Activated naive CD8-positive, alpha-beta T cell treated with anti-CD3 and anti-CD28 coated beads for 36 hours (primary cell): Measurements from ENCODE around the gene HDLBP. TPM values are rescaled to one million over a fixed set of nuclear protein-coding genes. Genes with fewer than 3 reads are reported as not detected.

Experiments
- DNase-seq: peaks from one replicate; pipeline ENCODE4 v3.0.0; 2021
- H3K27ac Mint-ChIP-seq: one replicate; pipeline ENCODE4 v1.8.0; 2022; ENCODE audit warnings: mild to moderate bottlenecking, moderate library complexity, mixed read lengths
- H3K27me3 Mint-ChIP-seq: one replicate; pipeline ENCODE4 v1.8.0; 2022; ENCODE audit warnings: mild to moderate bottlenecking, mixed read lengths
- H3K36me3 Mint-ChIP-seq: one replicate; pipeline ENCODE4 v1.8.0; 2021; ENCODE audit warnings: mild to moderate bottlenecking, mixed read lengths
- H3K4me1 Mint-ChIP-seq: one replicate; pipeline ENCODE4 v1.8.0; 2021; ENCODE audit warnings: mixed read lengths
- H3K4me3 Mint-ChIP-seq: one replicate; pipeline ENCODE4 v1.8.0; 2022; ENCODE audit warnings: mild to moderate bottlenecking, moderate library complexity, mixed read lengths
- H3K9me3 Mint-ChIP-seq: one replicate; pipeline ENCODE4 v1.8.0; 2022; ENCODE audit warnings: mixed read lengths
- total RNA-seq, 2 experiments: library from RNA; stranded (reverse); gene quantifications; one replicate each; pipeline ENCODE4 v1.2.3, GENCODE V29; 2021

Gene HDLBP, protein sequence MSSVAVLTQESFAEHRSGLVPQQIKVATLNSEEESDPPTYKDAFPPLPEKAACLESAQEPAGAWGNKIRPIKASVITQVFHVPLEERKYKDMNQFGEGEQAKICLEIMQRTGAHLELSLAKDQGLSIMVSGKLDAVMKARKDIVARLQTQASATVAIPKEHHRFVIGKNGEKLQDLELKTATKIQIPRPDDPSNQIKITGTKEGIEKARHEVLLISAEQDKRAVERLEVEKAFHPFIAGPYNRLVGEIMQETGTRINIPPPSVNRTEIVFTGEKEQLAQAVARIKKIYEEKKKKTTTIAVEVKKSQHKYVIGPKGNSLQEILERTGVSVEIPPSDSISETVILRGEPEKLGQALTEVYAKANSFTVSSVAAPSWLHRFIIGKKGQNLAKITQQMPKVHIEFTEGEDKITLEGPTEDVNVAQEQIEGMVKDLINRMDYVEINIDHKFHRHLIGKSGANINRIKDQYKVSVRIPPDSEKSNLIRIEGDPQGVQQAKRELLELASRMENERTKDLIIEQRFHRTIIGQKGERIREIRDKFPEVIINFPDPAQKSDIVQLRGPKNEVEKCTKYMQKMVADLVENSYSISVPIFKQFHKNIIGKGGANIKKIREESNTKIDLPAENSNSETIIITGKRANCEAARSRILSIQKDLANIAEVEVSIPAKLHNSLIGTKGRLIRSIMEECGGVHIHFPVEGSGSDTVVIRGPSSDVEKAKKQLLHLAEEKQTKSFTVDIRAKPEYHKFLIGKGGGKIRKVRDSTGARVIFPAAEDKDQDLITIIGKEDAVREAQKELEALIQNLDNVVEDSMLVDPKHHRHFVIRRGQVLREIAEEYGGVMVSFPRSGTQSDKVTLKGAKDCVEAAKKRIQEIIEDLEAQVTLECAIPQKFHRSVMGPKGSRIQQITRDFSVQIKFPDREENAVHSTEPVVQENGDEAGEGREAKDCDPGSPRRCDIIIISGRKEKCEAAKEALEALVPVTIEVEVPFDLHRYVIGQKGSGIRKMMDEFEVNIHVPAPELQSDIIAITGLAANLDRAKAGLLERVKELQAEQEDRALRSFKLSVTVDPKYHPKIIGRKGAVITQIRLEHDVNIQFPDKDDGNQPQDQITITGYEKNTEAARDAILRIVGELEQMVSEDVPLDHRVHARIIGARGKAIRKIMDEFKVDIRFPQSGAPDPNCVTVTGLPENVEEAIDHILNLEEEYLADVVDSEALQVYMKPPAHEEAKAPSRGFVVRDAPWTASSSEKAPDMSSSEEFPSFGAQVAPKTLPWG (N-terminal part only)
- 100 to 1,000 TPM; 272 to 286 TPM for total RNA-seq

DNA sequence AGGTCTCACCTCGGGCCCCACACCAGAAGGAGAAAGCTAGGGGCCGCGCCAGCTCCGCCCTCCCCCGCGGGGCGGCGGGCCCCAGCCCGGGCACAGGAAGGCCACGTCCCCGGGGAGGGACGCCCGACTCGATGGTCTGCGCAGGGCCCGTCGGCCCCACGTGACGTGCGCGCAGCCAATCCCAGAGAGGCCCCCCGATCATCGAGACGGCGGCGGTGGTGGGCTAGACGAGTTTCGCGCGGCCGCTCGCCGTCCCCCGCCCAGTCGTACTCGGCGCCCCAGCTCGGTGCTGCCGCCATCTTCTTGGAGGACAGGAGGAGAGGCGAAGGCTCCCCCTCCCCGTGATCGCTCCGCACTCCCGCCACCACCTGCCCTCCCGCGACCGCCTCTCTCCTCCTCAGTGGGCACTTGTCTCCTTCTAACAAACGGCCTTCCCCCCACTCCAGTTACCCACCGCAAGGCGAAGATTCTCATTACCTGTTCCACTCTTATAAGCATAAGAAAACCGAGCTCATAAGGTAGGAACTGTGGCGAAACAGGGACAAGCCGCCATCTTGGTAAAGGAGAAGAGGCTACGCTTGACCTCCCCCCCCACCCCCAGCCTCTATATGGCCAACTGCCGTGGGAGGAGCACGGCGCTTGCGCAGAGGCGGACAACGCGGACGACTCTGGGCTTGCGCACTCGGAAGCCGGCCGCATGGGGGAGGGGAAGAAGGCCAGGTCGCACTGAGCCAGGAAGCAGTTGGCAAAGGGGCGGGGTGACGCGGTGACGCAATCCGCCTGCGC lies at the start of gene HDLBP:
Gene HDLBP (minus strand): TSS at position 580 of the 786 bp plus-strand sequence. CDS start 48,803 bp downstream, outside the sequence.
- Mint-ChIP-seq H3K36me3 (peaks cover 50% of the 10 kb centered on the region), H3K4me3 (peak within 1 kb of the TSS; percentile 95), H3K27ac (peak within 1 kb of the TSS; percentile 99), H3K27me3 (no peaks in the 10 kb centered on the region), H3K4me1 (peaks cover 65% of the 10 kb centered on the region), H3K9me3 (no peaks in the 10 kb centered on the region)
- peak; percentile 100 for DNase-seq

- H3K4me3 Mint-ChIP-seq = no peak overlapping the region
- no peak for DNase-seq
- H3K9me3 Mint-ChIP-seq = no peaks in the 10 kb centered on the region
- H3K27me3 Mint-ChIP-seq = no peaks in the 10 kb centered on the region
- H3K27ac Mint-ChIP-seq = no peak overlapping the region
- H3K36me3 Mint-ChIP-seq = peaks cover 3% of the 10 kb centered on the region
- H3K4me1 Mint-ChIP-seq = peaks cover 17% of the 10 kb centered on the region
These were observed 49.3 kb upstream of the HDLBP start for GRCh38 chr2:241364781-241365180.

DNA sequence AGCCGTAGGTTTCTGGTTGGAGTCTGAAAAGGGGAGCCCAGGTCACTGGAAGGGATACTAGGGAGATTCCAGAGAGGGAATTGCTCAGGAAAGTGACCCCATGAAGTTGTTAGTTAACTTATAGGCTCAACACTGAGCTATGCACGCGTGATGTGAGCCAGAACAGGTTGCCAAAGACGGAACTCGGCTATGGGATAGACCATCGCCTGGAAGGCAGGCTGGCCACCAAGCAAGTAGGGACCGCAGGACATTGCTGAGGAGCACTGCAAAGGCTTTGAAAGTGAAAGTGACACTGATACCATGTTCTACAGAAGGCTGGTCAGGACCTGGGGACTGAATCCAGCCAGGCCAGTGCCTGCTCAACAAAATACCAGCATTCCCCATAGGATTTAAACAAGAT lies 48.0 kb upstream of the HDLBP start:
- Mint-ChIP-seq H3K4me3 (no peak overlapping the region), H3K27me3 (no peaks in the 10 kb centered on the region), H3K9me3 (no peaks in the 10 kb centered on the region), H3K4me1 (peaks cover 24% of the 10 kb centered on the region), H3K27ac (no peak overlapping the region), H3K36me3 (peaks cover 3% of the 10 kb centered on the region)
- no peak for DNase-seq

DNA sequence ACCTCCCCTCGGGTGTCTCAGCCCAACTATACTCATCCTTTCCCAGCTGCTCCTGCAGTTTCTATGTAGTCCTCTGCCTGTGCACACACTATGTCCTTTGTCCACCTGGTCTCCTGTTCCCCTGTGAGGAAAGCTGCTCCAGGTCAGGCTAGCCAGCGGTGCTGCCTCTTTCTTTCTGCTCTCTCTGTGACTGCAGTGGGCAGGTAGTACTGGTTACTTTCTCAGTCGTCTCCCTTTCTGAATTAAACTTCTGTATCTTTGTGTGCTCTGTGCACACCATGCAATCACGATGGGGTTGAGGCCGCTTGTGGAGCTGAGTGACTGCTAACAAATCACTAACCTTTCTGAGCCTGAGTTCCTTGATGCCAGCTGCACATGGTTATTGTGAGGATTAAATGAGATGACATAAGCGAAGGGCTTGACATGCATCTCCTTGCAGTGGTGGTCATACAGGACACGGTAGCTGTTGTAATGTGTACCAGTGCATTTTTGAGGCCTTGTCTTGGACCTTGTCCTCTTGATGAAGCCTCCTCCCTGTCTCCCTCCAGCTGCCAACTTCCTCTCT lies 44.1 kb upstream of the HDLBP start:
- Mint-ChIP-seq H3K4me1 (peaks cover 31% of the 10 kb centered on the region), H3K27me3 (no peaks in the 10 kb centered on the region), H3K4me3 (no peak overlapping the region), H3K9me3 (no peaks in the 10 kb centered on the region), H3K27ac (no peak overlapping the region), H3K36me3 (peaks cover 4% of the 10 kb centered on the region)
- no peak for DNase-seq

DNA sequence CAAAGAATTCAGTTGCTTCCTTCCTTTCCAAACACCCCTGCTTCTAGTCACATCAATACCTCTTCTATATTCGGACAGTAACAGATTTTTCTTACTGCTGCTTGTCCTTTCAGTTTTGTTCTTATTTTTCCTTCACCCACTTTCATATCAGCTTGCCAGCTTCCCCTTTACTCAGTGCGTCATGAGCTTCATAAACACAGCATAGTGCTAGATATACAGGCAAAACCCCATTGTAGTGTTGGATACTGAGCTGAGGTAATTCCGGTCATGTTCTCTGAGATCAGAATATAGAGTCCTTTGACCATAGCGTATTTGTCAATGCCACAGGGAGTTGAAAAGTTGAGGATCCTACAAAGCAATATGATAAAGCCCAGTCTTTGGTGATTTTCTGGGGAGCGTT lies 43.0 kb upstream of the HDLBP start:
- Mint-ChIP-seq H3K27ac (no peak overlapping the region), H3K9me3 (no peaks in the 10 kb centered on the region), H3K36me3 (peaks cover 6% of the 10 kb centered on the region), H3K4me3 (no peak overlapping the region), H3K27me3 (no peaks in the 10 kb centered on the region), H3K4me1 (peaks cover 31% of the 10 kb centered on the region)
- DNase-seq = no peak

- peaks cover 30% of the 10 kb centered on the region for H3K4me1 Mint-ChIP-seq
- DNase-seq = no peak
- H3K27ac Mint-ChIP-seq = no peak overlapping the region
- peak overlapping the region; percentile 79 for H3K4me3 Mint-ChIP-seq
- no peaks in the 10 kb centered on the region for H3K9me3 Mint-ChIP-seq
- no peaks in the 10 kb centered on the region for H3K27me3 Mint-ChIP-seq
- H3K36me3 Mint-ChIP-seq = peaks cover 8% of the 10 kb centered on the region
These were observed 42.1 kb upstream of the HDLBP start for GRCh38 chr2:241357531-241357930.

GRCh38 chr2:241356871-241357260 lies 41.4 kb upstream of the HDLBP start:
- DNase-seq = no peak
- Mint-ChIP-seq H3K9me3 (no peaks in the 10 kb centered on the region), H3K4me3 (peak overlapping the region; percentile 79), H3K4me1 (peaks cover 30% of the 10 kb centered on the region), H3K27ac (peak overlapping the region; percentile 58), H3K36me3 (peaks cover 12% of the 10 kb centered on the region), H3K27me3 (no peaks in the 10 kb centered on the region)

GRCh38 chr2:241355983-241356870 lies 40.8 kb upstream of the HDLBP start, which contains the start of gene FARP2:
FARP2 (plus strand) TSS chr2:241356285; CDS start chr2:241373108, 16,823 bp downstream.
- H3K4me1 Mint-ChIP-seq = peaks cover 30% of the 10 kb centered on the region
- peaks cover 12% of the 10 kb centered on the region for H3K36me3 Mint-ChIP-seq
- H3K4me3 Mint-ChIP-seq = peak within 1 kb of the TSS; percentile 79
- no peaks in the 10 kb centered on the region for H3K9me3 Mint-ChIP-seq
- H3K27ac Mint-ChIP-seq = peak within 1 kb of the TSS; percentile 70
- peak; percentile 97 for DNase-seq
- H3K27me3 Mint-ChIP-seq = no peaks in the 10 kb centered on the region

DNA sequence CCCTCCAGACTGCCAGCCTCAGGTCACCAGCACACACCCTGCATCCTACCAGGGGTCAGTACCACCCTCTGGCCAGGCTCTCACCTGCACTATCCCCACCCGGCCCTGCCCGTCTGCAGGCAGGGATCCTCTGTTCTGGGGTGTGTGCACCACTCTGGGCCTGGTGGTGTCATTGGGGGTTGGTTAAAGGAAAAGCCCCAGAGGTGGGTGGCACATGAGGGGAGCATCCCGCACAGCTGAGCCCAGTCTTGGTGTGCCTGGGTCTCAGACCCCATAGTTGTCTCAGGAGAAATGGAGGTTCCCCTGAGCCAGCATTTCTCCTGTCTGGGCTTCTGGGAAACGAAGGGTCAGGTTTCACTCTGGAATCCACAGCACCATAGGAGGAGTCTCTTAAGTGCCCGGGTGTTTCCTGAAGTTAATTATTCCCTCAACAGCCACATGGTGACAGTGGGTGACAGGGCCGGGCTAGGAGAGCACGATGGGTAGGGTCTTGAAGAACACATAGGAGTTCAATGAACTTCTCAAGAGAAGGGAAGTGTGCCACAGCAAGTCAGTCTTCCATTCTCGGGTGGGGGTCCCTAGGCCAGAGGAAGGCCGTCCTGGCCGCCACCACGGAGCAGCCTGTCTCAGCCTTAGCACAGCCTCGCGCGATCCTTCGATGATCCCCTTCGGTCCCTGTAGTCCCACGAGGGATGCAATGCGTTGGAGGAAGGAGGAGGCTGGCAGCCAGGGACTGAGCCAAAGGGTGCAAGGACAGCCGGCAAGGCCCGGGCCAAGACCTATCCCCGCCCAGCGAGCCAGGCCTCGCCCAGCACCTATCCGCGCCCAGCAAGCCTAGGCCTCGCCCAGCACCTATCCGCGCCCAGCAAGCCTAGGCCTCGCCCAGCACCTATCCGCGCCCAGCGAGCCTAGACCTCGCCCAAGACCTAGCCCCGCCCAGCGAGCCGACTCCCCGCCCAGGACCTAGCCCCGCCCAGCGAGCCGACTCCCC lies 39.5 kb upstream of the HDLBP start:
- Mint-ChIP-seq H3K4me1 (peaks cover 22% of the 10 kb centered on the region), H3K27ac (no peak overlapping the region), H3K4me3 (no peak overlapping the region), H3K36me3 (peaks cover 19% of the 10 kb centered on the region), H3K9me3 (no peaks in the 10 kb centered on the region), H3K27me3 (no peaks in the 10 kb centered on the region)
- DNase-seq = peak; percentile 62

GRCh38 chr2:241352227-241352626 lies 36.8 kb upstream of the HDLBP start:
- Mint-ChIP-seq H3K36me3 (peaks cover 24% of the 10 kb centered on the region), H3K4me3 (no peak overlapping the region), H3K27ac (no peak overlapping the region), H3K4me1 (peaks cover 4% of the 10 kb centered on the region), H3K27me3 (no peaks in the 10 kb centered on the region), H3K9me3 (no peaks in the 10 kb centered on the region)
- DNase-seq = no peak

- Mint-ChIP-seq H3K4me3 (no peak overlapping the region), H3K27me3 (no peaks in the 10 kb centered on the region), H3K4me1 (no peaks in the 10 kb centered on the region), H3K27ac (no peak overlapping the region), H3K36me3 (peaks cover 24% of the 10 kb centered on the region), H3K9me3 (no peaks in the 10 kb centered on the region)
- DNase-seq = no peak
These were observed 36.2 kb upstream of the HDLBP start for GRCh38 chr2:241351640-241352031.

DNA sequence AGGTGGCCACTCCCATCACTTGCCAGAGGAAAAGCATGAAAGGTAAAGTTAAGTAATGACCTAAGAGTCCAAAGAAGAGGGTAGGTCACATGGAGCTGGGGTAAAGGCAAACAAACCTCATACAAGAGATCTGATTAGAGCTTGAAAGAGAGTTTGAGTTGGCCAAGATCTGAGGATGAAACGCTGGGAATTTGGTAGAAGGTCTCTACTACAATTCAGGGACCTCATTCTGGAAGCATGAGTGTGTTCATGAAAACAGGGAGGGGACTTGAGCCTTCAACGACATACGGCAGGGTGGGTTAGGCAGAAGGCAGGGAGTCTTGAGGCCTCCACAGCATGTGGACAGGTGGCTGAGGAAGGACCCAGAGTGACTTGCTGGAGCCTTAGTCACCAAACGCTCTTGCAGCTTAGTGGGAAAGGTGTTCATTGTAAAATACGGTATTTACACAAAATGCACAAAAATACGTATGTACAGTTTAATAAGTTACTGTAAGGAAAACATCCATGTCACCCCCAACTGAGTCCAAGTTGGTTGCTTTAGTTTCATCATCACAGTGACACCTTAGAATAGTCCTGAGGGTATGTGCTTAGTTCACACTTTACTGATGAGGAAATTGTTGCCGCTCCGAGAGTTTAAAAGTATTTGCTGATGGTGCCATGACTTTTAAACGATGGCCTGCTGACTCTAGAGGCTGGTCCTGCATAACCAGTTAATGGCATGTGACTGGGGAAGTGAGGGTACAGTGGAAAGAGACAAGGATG lies 35.6 kb upstream of the HDLBP start:
- no peaks in the 10 kb centered on the region for H3K9me3 Mint-ChIP-seq
- H3K27me3 Mint-ChIP-seq = no peaks in the 10 kb centered on the region
- no peaks in the 10 kb centered on the region for H3K4me1 Mint-ChIP-seq
- H3K4me3 Mint-ChIP-seq = no peak overlapping the region
- H3K36me3 Mint-ChIP-seq = peaks cover 24% of the 10 kb centered on the region
- DNase-seq = no peak
- peak overlapping the region; percentile 54 for H3K27ac Mint-ChIP-seq
